ENCODE results near the gene GFOD1.

DNA sequence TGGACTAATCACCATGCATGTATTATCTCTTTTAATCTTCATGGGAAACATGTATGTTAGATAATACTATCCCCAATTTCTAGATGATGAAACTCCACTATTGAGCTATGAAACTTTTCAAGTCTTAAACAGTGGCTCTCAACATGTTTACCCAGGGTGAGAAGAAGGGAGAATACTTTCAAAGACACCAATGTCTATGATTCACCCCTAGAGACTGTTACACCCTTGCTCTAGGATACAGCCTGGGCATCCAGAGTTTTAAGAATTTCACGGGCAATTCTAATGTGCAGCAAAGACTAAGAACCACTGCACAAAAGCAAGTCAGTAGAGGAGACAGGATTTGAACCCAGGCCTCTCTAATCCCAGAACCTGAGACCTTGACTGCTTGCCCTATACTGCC is 47.8 kb downstream of the GFOD1 start:
- no peak for TF ChIP-seq EP300 (IDR thresholded peaks at IDR 0.05)
- TF ChIP-seq, protein P1, sequence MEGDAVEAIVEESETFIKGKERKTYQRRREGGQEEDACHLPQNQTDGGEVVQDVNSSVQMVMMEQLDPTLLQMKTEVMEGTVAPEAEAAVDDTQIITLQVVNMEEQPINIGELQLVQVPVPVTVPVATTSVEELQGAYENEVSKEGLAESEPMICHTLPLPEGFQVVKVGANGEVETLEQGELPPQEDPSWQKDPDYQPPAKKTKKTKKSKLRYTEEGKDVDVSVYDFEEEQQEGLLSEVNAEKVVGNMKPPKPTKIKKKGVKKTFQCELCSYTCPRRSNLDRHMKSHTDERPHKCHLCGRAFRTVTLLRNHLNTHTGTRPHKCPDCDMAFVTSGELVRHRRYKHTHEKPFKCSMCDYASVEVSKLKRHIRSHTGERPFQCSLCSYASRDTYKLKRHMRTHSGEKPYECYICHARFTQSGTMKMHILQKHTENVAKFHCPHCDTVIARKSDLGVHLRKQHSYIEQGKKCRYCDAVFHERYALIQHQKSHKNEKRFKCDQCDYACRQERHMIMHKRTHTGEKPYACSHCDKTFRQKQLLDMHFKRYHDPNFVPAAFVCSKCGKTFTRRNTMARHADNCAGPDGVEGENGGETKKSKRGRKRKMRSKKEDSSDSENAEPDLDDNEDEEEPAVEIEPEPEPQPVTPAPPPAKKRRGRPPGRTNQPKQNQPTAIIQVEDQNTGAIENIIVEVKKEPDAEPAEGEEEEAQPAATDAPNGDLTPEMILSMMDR (IDR thresholded peaks at IDR 0.05): no peak

Measured in gastroesophageal sphincter (tissue), 3 donors.